HTR-8/SVneo (cell line): Measurements from ENCODE around the gene CMTM8.
"Not testable (repeated sequence)": the region's sequence is repeated elsewhere in the genome, so short reads cannot be mapped to it uniquely, and the experiment has no call there.

Source experiments
- DNase-seq: peaks from one replicate; pipeline ENCODE4 v3.0.0; 2011; ENCODE audit warnings: low spot score, mixed read lengths; ENCODE audit not compliant: insufficient read length
- FAIRE-seq: peaks from 2 replicates; lab custom pipeline; 2011; peaks lifted over from hg19 to GRCh38; lab: Jason Lieb, UNC

The CMTM8 gene

GRCh38 chr3:32371461-32372212, 133.2 kb downstream of the CMTM8 start:
- DNase-seq: no peak
- no peak for FAIRE-seq

GRCh38 chr3:32372213-32372490, 133.7 kb downstream of the CMTM8 start:
- DNase-seq: no peak
- no peak for FAIRE-seq

DNA sequence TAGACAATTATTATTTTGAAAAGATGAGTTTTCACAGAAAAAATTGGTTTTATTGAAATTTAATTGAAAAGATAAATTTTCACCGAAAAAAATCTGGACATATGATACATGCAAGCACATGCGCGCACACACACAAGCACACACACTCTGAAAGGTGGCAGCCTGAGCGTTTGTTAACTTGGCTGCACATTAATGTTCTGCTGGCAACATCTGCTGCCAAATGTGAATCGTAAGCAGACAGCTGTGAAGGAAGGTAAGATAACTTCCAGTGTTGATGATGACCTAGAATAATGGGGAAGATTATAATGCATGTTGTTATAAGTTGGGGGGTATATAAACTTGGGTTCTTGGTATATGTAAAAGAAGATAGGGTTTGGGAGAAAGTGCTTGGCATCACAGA, 134.8 kb downstream of the CMTM8 start:
- FAIRE-seq (no peak), DNase-seq (no peak)

DNA sequence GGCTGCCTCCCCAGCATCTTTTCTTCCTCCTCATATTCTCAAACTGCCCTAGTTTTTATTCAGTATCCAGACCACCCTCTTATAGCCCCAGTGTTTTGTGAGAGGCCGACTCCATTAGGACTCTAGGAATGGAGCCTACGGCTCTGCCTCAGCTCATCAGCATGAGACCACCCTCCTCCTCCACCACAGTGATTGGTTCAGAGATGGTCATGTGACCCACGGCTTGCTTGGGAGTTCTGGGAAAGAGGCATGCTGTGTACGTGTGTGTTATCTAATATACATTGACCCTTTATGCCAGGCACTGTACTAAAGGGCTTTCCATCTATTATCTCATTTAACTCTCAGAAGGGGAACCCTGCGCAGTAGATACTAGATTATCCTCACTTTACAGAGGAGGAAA, 135.4 kb downstream of the CMTM8 start:
- FAIRE-seq (no peak), DNase-seq (no peak)

GRCh38 chr3:32374788-32375595, 136.5 kb downstream of the CMTM8 start:
- DNase-seq: peak; percentile 60
- FAIRE-seq: peak; percentile 31

DNA sequence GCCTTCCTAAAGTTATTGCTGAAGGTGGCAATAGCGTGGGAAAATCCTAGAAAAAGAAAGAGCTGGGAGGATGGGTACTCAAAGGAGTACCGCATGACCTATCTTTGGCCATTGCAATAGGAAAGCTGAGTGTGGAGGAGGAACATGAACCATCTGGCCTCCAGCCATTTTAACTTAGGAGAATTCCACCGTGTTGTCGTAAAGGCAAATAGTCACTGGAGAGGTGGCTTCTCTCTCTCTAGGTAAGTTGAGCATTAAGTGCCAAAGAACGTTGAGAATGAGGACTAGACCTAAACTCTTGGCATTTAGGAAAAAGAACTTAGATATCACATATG, 137.1 kb downstream of the CMTM8 start:
- DNase-seq (no peak), FAIRE-seq (no peak)

DNA sequence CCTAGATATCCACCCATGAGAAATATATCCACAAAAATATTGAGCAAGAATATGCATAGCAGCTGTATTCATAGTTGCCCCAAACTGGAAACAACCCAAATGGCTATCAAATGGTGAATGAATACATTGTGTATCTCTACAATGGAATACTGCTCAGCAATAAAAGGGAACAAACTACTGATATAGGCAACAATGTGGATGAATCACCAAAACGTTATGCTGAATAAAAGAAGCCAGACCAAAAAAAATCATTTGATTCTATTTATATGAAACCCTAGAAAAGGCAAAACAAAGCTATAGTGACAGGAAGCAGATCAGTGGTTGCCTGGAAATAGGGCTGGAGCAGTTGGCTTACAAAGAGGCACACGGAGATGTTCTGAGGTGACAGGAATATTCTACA, 137.6 kb downstream of the CMTM8 start:
- FAIRE-seq: no peak
- no peak for DNase-seq

DNA sequence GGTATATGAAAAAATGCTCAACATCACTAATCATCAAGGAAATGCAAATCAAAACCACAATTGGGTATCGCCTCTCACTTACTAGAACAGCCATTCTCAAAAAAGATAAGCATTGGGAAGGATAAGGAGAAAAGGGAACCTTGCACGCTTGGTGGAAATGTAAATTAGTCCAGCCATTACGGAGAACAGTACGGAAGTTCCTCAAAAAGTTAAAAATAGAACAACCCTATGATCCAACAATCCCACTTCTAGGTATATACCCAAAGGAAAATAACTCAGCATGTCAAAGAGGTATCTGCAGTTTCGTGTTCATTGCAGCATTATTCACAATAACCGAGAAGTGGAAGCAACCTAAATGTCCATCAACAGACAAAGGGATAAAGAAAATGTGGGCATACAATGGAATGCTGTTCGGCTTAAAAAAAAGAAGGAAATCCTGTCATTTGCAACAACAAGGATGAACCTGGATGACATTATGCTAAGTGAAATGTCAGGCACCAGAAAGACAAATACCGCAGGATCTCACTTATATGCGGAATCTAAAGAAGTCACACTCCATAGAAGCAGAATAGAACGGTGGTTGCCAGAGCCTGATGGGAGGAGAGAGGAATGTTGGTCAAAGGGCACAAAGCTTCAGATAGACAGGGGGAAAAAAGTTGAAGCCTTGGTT, 141.5 kb downstream of the CMTM8 start:
- no peak for FAIRE-seq

DNA sequence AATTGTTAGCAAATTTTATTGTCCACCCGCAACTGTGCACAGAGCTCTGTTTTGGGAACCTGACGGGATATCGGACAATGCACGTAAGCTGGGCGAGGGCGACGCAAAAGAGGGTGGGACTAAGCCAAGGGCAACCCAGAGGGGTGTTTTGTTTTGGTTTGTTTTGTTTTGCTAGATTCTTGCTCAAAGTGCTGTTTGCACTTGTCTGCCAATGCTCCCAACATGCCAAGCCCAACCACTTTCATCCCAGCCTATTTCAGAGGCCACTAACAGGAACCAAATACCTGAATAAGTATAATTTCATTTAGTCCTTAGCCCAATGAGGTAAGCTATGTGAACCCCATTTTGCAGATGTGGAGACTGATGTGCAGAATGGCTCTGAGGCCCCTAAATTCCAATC, 143.4 kb downstream of the CMTM8 start:
- DNase-seq: no peak
- no peak for FAIRE-seq

More for the DNA sequence above, 141.5 kb downstream of the CMTM8 start:
- no peak for DNase-seq

DNA sequence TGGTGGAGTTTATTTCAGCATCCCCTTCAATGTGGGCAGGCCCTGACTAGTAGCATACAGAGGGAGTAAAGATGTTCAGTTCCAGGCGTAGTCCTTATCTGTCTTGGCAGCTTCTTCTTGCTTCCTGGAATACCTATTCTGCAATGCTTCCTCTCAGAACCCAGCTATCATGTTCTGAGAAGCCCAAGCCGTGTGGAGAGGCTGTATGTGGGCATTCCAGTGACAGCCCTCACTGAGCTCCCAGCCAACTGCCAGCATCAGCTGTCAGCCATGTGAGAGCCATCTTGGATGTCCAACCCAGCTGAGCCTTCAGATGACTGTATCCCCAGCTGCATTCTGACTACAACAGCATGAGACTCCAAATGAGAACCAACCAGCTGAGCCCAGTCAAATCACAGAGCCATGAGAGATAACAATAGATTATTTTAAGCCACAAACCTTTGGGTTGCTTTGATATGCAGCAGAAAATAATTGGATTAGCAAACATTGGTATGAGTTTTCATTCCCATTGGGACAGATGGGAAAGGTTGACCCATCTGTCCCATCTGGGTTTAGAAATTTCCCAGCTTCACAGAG, 144.7 kb downstream of the CMTM8 start:
- FAIRE-seq (no peak), DNase-seq (no peak)

DNA sequence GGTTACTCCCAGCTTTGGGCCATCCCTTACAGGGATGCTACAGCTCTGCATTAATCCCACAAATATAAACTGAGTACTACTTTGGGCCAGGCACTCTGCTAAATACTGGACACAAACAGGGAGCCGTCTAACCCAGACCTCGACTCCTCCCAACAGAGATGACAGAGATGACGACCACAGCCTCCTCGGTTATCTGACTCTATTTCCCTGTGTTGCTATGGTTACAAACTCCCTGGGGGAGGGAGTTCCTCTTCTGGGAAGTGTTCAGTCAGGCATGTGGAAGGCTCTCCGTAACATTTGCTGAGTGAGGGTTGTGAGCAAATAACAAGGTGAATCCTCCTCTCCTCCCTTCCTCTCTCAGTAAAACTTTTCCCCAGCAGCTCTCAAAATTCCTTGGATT, 146.5 kb downstream of the CMTM8 start:
- FAIRE-seq: no peak
- DNase-seq: no peak

GRCh38 chr3:32387512-32387911, 149.0 kb downstream of the CMTM8 start:
- no peak for FAIRE-seq
- no peak for DNase-seq

DNA sequence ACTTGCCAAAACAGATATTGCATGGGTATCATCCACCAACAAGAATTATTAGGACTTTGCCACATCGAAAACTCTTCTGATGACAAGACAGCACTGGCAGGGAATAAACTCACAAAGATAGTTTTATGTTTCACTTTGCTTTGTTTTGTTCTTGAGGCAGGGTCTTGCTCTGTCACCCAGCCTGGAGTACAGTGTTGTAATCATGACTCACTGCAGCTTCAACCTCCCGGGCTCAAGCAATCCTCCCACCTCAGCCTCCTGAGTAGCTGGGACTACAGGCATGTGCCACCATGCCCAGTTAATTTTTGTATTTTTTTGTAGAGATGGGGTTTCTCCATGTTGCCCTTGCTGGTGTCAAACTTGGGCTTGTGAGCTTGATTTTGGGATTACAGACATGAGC, 151.1 kb downstream of the CMTM8 start:
- not testable (repeated sequence) for FAIRE-seq, DNase-seq

DNA sequence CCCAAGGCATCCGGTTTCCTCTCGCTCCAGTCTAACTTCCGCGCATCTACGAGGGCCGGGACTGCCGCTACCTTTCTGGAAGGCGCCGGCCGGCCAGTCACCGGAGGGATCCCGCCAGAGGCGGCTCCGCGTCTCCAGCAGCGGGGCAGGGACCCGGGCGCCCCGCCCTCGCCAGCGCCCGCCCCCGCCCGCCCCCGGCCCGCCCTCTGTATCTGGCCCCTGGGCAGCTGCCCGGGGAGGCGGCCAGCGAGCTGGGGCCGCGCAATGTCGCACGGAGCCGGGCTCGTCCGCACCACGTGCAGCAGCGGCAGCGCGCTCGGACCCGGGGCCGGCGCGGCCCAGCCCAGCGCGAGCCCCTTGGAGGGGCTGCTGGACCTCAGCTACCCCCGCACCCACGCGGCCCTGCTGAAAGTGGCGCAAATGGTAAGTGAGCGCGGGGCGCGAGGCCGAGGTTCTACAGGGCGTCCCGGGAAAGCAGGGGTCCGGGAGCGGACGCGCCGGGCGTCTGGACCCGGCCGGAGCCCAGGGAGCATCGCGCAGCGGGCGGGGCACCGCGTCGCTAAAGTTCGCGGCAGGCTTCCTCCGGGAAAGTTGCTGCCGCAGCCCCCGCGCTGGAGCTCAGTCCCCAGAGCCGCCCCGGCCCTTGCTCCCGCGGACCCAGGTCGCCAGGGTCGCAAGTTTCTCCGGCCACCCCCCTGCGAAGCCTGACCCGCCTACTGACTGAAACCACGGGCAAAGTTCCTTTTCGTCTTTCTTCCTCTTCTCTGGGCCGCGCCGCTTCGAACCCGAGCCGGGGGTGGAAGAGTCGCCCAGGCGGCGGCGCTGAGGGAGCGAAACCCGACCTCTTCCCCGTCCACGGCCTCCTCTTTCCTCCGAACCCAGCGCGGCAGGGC, 153.4 kb downstream of the CMTM8 start, which contains the start of gene CMTM7:
CMTM7 (plus strand) TSS at position 211 of the 893 bp plus-strand sequence; CDS start at position 265, 54 bp downstream.
- peak; percentile 13 for FAIRE-seq

GRCh38 chr3:32392536-32393302, 154.2 kb downstream of the CMTM8 start:
- FAIRE-seq (no peak), DNase-seq (peak; percentile 29)

More for the DNA sequence above, 153.4 kb downstream of the CMTM8 start, which contains the start of gene CMTM7:
- peak; percentile 60 for DNase-seq

DNA sequence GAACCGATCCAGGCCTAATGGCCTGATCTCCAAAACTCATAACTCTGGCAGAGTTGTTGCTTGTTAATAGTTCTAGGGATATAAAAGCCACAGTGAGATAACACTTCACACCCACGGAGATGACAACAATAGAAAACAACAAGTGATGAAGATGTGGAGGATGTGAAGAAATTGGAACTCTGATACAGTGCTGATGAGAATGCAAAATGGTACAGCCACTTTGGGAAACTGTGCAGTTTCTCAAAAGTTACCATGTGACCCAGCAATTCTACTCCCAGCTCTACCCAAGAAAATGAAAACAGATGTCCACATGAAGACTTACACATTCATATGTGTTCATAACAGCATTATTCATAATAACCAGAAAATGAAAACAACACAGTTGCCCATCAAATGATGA, 157.0 kb downstream of the CMTM8 start:
- FAIRE-seq (no peak), DNase-seq (no peak)

DNA sequence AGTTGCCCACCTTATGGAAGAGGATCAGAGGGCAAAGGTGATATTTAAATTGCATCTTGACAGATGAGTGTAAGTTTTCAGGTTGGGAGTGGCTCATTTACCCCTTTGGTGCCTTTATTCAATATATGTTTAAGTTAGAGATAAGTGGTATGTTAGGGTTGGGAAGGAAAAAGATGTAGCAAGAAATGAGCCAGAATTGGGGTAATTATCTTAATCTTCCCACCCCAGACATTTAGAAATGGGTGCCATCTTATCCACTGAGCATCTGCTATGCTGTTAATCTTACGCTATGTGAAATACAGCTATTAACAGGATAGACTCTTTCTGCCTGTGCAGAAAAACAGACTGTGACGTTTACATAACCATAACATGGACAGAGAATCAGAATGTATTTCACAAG, 159.5 kb downstream of the CMTM8 start:
- DNase-seq (no peak), FAIRE-seq (no peak)

DNA sequence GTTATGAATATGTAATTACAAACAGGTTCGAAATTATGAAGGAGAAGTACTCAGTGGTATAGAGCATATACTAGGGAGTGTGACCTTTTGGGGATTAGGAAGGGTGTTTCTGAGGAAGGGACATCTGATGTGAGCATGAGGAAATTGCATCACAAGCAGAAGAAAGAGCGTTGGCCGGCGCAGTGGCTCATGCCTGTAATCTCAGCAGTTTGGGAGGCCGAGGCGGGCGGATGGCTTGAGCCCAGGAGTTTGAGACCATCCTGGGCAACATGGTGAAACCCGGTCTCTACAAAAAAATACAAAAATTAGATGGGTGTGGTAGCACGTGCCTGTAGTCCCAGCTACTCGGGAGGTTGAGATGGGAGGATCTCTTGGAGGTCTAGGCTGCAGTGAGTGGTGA, 160.1 kb downstream of the CMTM8 start:
- FAIRE-seq (no peak), DNase-seq (no peak)

- peak; percentile 35 for DNase-seq
- no peak for FAIRE-seq
Observed at GRCh38 chr3:32399030-32399620, 160.6 kb downstream of the CMTM8 start.
